ENCODE results near the gene ZDHHC6.
"Not testable (repeated sequence)": the region's sequence is repeated elsewhere in the genome, so short reads cannot be mapped to it uniquely, and the experiment has no call there.

The ZDHHC6 gene

DNA sequence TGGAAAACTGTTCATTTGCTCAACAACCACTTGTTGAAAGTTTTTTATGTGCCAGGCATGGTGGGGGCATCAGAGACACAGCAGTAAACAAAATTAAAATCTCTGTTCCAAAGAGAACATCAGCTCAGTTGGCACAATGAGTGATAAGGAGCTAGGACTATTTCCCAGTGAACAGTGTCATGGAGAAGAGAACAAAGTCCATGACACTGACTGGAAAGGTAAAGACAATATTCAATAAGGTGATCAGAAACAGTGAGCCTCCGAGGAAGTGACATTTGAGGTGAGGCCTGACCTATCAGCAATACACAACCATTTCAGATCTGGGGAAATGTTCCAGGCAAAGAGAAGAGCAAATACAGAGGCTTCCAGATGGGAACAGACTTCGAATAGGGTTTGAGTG is 58.2 kb downstream of the ZDHHC6 start:
- no peak overlapping the region for H3K4me2 ChIP-seq (ENCODE audit: low read length)
- no CpG with 5 or more reads among the region's 2 CpGs for WGBS (ENCODE audit: extremely low coverage, insufficient coverage, insufficient read length)
- peaks cover 4% of the 10 kb centered on the region for H3K79me1 ChIP-seq (ENCODE audit: low read length)
- no peak for DNase-seq
- H3K36me3 ChIP-seq (ENCODE audit: control insufficient read depth in 1 of 2, insufficient read depth in 2 of 2, low read length in 2 of 2): no peaks in the 10 kb centered on the region
- no peak overlapping the region for H2AK5ac ChIP-seq (ENCODE audit: low read length)
- H2BK120ac ChIP-seq (ENCODE audit: insufficient read depth, low read length, poor library complexity): no peak overlapping the region
- no peak overlapping the region for H3K9ac ChIP-seq (ENCODE audit: low read length)
- no peaks in the 10 kb centered on the region for H3K79me2 ChIP-seq (ENCODE audit: control insufficient read depth, insufficient read depth, low read length, poor library complexity)
- no peak overlapping the region for H3K4me3 ChIP-seq (ENCODE audit: low read depth, low read length)
- no peaks in the 10 kb centered on the region for H3K9me3 ChIP-seq (ENCODE audit: insufficient read depth, low read depth, low read length)
- no peak overlapping the region for H3K18ac ChIP-seq (ENCODE audit: low read length)
- H2BK5ac ChIP-seq (ENCODE audit: low read depth, low read length, poor library complexity): no peak overlapping the region
- no peak overlapping the region for H3K27ac ChIP-seq (ENCODE audit: low read depth, low read length)
- no peak overlapping the region for H3K14ac ChIP-seq (ENCODE audit: low read length)
- no peak overlapping the region for H2AFZ ChIP-seq (ENCODE audit: insufficient read depth, low read length, poor library complexity)
- no peak overlapping the region for H4K91ac ChIP-seq (ENCODE audit: low read depth, low read length)
- H2BK12ac ChIP-seq (ENCODE audit: low read length): no peak overlapping the region
- H3K4ac ChIP-seq (ENCODE audit: low read depth, low read length): no peak overlapping the region
- H3K27me3 ChIP-seq (ENCODE audit: insufficient read depth, low read length): no peaks in the 10 kb centered on the region
- no peak overlapping the region for H4K8ac ChIP-seq (ENCODE audit: low read depth, low read length)
- H4K12ac ChIP-seq (ENCODE audit: low read depth, low read length): no peak overlapping the region
- H3K23ac ChIP-seq (ENCODE audit: low read length): no peak overlapping the region
- H3K4me1 ChIP-seq (ENCODE audit: control insufficient read depth in 1 of 2, insufficient read depth in 2 of 2, low read length in 2 of 2): peaks cover 5 to 12% of the 10 kb centered on the region in 2 experiments

DNA sequence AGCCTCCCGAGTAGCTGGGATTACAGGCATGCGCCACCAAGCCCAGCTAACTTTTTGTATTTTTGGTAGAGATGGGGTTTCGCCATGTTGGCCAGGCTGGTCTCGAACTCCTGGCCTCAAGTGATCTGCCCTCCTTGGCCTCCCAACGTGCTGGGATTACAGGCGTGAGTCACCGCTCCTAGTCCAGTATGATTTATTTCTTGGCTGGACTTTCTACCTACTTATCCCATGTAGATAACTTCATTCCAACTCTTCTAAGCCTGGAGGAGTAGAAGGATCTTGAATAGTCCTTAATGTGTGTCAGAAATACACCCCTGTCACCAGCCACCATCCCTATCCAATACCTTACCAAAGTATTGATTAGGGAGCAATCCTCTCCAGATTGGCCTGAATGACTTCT is 58.7 kb downstream of the ZDHHC6 start:
- not testable (repeated sequence) for H2BK12ac ChIP-seq (ENCODE audit: low read length); H3K79me2 ChIP-seq (ENCODE audit: control insufficient read depth, insufficient read depth, low read length, poor library complexity); H3K36me3 ChIP-seq (ENCODE audit: control insufficient read depth in 1 of 2, insufficient read depth in 2 of 2, low read length in 2 of 2); H3K4me3 ChIP-seq (ENCODE audit: low read depth, low read length); H3K23ac ChIP-seq (ENCODE audit: low read length); H4K91ac ChIP-seq (ENCODE audit: low read depth, low read length); H4K12ac ChIP-seq (ENCODE audit: low read depth, low read length); H2BK5ac ChIP-seq (ENCODE audit: low read depth, low read length, poor library complexity); H3K14ac ChIP-seq (ENCODE audit: low read length); H3K18ac ChIP-seq (ENCODE audit: low read length); H3K27me3 ChIP-seq (ENCODE audit: insufficient read depth, low read length); H3K4me2 ChIP-seq (ENCODE audit: low read length); H4K8ac ChIP-seq (ENCODE audit: low read depth, low read length); H2AFZ ChIP-seq (ENCODE audit: insufficient read depth, low read length, poor library complexity); H2BK120ac ChIP-seq (ENCODE audit: insufficient read depth, low read length, poor library complexity); H3K4ac ChIP-seq (ENCODE audit: low read depth, low read length); H3K27ac ChIP-seq (ENCODE audit: low read depth, low read length); H3K9ac ChIP-seq (ENCODE audit: low read length); H3K9me3 ChIP-seq (ENCODE audit: insufficient read depth, low read depth, low read length); H2AK5ac ChIP-seq (ENCODE audit: low read length); H3K79me1 ChIP-seq (ENCODE audit: low read length)
- peaks cover 6 to 12% of the 10 kb centered on the region in 2 experiments for H3K4me1 ChIP-seq (ENCODE audit: control insufficient read depth in 1 of 2, insufficient read depth in 2 of 2, low read length in 2 of 2)
- DNase-seq: peak in 1 of 2 donors; percentile 33
- WGBS (ENCODE audit: extremely low coverage, insufficient coverage, insufficient read length): no CpG with 5 or more reads among the region's 7 CpGs

DNA sequence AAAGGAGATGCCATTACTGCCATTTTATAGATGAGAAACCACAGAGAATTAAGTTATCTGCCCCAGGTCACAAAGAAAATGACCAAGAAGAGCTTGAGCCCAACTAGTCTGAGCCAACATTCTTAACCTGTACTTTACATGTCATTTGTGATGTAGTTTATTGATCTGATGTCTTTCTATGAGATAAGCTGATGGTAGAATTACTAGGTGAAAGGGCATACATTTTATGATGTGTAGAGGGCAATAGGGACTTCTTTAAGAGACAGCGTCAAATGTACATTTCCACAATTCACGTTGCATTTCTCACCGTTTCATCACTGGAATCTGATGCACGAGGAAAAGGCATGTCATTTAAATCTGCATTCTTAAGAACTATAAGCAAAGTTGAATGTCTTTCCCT is 61.5 kb downstream of the ZDHHC6 start:
- Histone ChIP-seq H3K23ac (ENCODE audit: low read length) (no peak overlapping the region), H3K4ac (ENCODE audit: low read depth, low read length) (no peak overlapping the region), H3K27me3 (ENCODE audit: insufficient read depth, low read length) (no peaks in the 10 kb centered on the region), H3K36me3 (ENCODE audit: control insufficient read depth in 1 of 2, insufficient read depth in 2 of 2, low read length in 2 of 2) (no peaks in the 10 kb centered on the region), H3K4me3 (ENCODE audit: low read depth, low read length) (no peak overlapping the region), H3K4me1 (ENCODE audit: control insufficient read depth in 1 of 2, insufficient read depth in 2 of 2, low read length in 2 of 2) (peaks cover 14% of the 10 kb centered on the region in 2 experiments), H3K9ac (ENCODE audit: low read length) (no peak overlapping the region), H2AFZ (ENCODE audit: insufficient read depth, low read length, poor library complexity) (no peak overlapping the region), H3K4me2 (ENCODE audit: low read length) (no peak overlapping the region), H3K27ac (ENCODE audit: low read depth, low read length) (no peak overlapping the region), H4K12ac (ENCODE audit: low read depth, low read length) (no peak overlapping the region), H3K14ac (ENCODE audit: low read length) (no peak overlapping the region), H3K79me1 (ENCODE audit: low read length) (peaks cover 12% of the 10 kb centered on the region), H3K18ac (ENCODE audit: low read length) (no peak overlapping the region), H2BK120ac (ENCODE audit: insufficient read depth, low read length, poor library complexity) (no peak overlapping the region), H2BK5ac (ENCODE audit: low read depth, low read length, poor library complexity) (no peak overlapping the region), H4K91ac (ENCODE audit: low read depth, low read length) (no peak overlapping the region), H2BK12ac (ENCODE audit: low read length) (no peak overlapping the region), H4K8ac (ENCODE audit: low read depth, low read length) (no peak overlapping the region), H3K9me3 (ENCODE audit: insufficient read depth, low read depth, low read length) (no peaks in the 10 kb centered on the region), H2AK5ac (ENCODE audit: low read length) (no peak overlapping the region), H3K79me2 (ENCODE audit: control insufficient read depth, insufficient read depth, low read length, poor library complexity) (no peaks in the 10 kb centered on the region)
- no CpG with 5 or more reads among the region's 4 CpGs for WGBS (ENCODE audit: extremely low coverage, insufficient coverage, insufficient read length)
- DNase-seq: peak; percentile 74 to 98

DNA sequence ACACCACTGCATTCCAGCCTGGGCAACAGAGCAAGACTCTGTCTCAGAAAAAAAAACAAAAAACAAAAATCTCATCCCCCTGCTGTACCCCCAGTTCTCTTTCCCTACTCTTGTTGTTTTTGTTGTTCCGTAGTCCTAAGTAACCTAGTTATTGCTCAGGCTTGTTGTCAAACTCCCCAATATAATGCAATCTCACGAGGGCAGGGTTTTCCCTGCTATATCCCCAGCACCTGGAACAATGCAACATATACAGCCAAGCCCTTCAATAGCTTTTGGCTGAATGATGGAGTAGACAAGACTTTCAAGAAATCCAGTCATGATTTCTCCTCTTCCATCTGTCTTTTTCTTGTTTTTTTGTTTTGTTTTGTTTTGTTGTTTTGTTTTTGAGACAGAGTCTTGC is 62.6 kb downstream of the ZDHHC6 start:
- Histone ChIP-seq H3K4ac (ENCODE audit: low read depth, low read length) (no peak overlapping the region), H2BK12ac (ENCODE audit: low read length) (peak overlapping the region; percentile 8), H3K27ac (ENCODE audit: low read depth, low read length) (no peak overlapping the region), H3K14ac (ENCODE audit: low read length) (no peak overlapping the region), H3K79me2 (ENCODE audit: control insufficient read depth, insufficient read depth, low read length, poor library complexity) (no peaks in the 10 kb centered on the region), H3K4me1 (ENCODE audit: control insufficient read depth in 1 of 2, insufficient read depth in 2 of 2, low read length in 2 of 2) (peaks cover 7 to 15% of the 10 kb centered on the region in 2 experiments), H3K4me2 (ENCODE audit: low read length) (no peak overlapping the region), H4K8ac (ENCODE audit: low read depth, low read length) (no peak overlapping the region), H3K23ac (ENCODE audit: low read length) (no peak overlapping the region), H3K18ac (ENCODE audit: low read length) (no peak overlapping the region), H3K9me3 (ENCODE audit: insufficient read depth, low read depth, low read length) (no peaks in the 10 kb centered on the region), H4K12ac (ENCODE audit: low read depth, low read length) (no peak overlapping the region), H3K9ac (ENCODE audit: low read length) (no peak overlapping the region), H3K36me3 (ENCODE audit: control insufficient read depth in 1 of 2, insufficient read depth in 2 of 2, low read length in 2 of 2) (no peaks in the 10 kb centered on the region), H2BK120ac (ENCODE audit: insufficient read depth, low read length, poor library complexity) (no peak overlapping the region), H3K4me3 (ENCODE audit: low read depth, low read length) (no peak overlapping the region), H3K79me1 (ENCODE audit: low read length) (peaks cover 8% of the 10 kb centered on the region), H3K27me3 (ENCODE audit: insufficient read depth, low read length) (no peaks in the 10 kb centered on the region), H2AFZ (ENCODE audit: insufficient read depth, low read length, poor library complexity) (no peak overlapping the region), H2AK5ac (ENCODE audit: low read length) (no peak overlapping the region), H4K91ac (ENCODE audit: low read depth, low read length) (no peak overlapping the region), H2BK5ac (ENCODE audit: low read depth, low read length, poor library complexity) (no peak overlapping the region)
- DNase-seq: peak in 1 of 2 donors; percentile 56
- WGBS (ENCODE audit: extremely low coverage, insufficient coverage, insufficient read length): no CpG with 5 or more reads among the region's 2 CpGs

Measured in trophoblast cell (in vitro differentiated cells and primary cell).